SK-MEL-5 (cell line): Measurements from ENCODE around the gene GRK1. TPM values are rescaled to one million over a fixed set of nuclear protein-coding genes. Genes with fewer than 3 reads are reported as not detected.

Source experiments
- DNase-seq: peaks from one replicate; pipeline ENCODE4 v3.0.0-alpha.2; 2016; ENCODE audit warnings: low read depth, low spot score
- in situ Hi-C: cut with HindIII; loops from 2 replicates; pipeline ENCODE4 v1.10.0; 2016; ENCODE audit warnings: low sequenced_read_pairs, high pct_unique_total_duplicates, low pct_unique_long_range_greater_than_20kb
- total RNA-seq: library from RNA; depleted of rRNA; stranded (reverse); fragments of >200 nt; shearing (Covaris generic); gene quantifications from 2 replicates; pipeline ENCODE4 v1.2.3, GENCODE V29; 2014

GRK1 gene
- total RNA-seq, 1 experiment from 2014 or later, result not detected

- DNase-seq, result no peak
- in situ Hi-C loops, result no loop called here
These were observed 65.3 kb downstream of the GRK1 start for GRCh38 chr13:113732176-113732960.

- in situ Hi-C loops, result no loop called here
- no peak for DNase-seq
These were observed 66.2 kb downstream of the GRK1 start for GRCh38 chr13:113732961-113733950.

- in situ Hi-C loops, result no loop called here
- no peak for DNase-seq
These were observed 67.2 kb downstream of the GRK1 start for GRCh38 chr13:113734099-113734825.

- DNase-seq, result no peak
- in situ Hi-C loops, result no loop called here
These were observed 67.8 kb downstream of the GRK1 start for GRCh38 chr13:113734826-113735125.

- no peak for DNase-seq
- in situ Hi-C loops, result no loop called here
These were observed 68.2 kb downstream of the GRK1 start for GRCh38 chr13:113735194-113735593.

DNA sequence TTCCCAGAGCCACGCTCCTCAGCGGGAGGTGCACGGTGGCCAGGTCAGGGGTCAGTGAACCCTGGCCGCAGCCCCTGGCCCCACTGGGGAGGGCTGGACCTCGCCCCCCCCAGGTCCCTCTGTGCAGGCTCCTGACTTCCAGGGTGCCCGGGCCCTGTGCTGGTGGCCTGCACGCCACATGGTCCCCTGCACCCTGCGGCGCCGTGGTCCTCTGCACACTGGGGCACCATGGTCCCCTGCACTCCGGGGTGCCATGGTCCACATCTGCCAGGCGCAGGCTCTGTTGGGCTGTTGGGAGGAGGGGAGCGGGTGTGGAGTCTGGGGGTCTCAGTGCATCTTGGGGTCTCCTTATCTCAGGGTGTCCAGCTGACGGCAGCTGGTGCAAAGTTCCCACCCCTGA lies 68.7 kb downstream of the GRK1 start:
- in situ Hi-C loops, result no loop called here
- no peak for DNase-seq

- no peak for DNase-seq
- in situ Hi-C loops, result no loop called here
These were observed 69.3 kb downstream of the GRK1 start for GRCh38 chr13:113736258-113736731.

DNA sequence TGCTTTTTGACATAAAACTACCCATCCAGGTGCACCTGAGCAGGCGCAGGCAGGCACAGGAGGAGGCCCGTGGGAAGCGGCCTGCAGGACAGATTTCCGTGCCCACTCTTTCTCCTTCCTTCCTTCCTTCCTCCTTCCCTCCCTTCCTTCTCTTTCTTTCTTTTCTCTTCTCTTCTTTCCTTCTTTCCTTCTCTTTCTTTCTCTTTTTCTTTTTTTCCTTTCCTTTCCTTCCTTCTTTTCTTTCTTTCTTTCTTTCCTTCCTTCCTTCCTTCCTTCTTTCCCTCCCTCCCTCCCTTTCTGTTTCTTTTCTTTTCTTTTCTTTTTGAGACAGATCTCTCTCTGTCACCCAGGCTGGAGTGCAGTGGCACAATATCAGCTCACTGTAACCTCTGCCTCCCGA lies 70.8 kb downstream of the GRK1 start:
- no peak for DNase-seq
- in situ Hi-C loops, result no loop called here

DNA sequence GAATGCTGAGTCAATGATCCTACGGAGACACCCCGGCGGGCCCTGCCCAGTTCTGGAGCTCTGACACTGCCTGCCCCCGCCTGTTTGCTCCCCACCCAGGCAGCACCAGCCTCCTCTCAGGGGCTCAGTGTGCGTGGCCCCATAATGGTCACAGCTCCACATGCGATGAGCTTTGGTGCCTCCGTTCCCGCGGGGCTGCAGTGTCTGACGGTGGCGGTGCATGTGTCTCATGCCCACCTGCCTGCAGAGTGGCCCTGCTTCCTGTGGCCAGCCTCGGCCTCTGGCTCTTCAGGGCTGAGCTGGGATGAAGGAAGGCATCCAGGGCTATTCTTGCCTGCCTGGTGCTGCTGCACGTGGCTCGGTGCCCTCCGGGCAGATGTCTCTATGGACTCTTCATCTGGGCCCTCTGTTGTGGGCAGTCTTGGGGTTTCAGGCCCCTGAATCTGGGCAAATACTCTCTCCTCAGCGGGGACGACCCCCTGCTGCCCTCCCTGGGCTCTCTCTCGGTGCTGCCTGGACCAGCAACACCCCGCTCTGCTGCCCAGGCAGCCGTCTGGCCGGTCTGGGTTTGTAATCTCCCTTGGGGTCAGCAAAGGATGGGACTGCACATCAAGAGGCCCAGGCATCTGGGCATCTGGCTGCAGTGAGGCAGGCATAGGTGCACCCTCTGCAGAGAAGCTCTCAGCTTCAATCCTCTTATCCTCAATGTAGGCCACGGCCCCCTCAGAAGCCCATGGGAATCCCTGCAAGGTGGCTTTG lies 72.7 kb downstream of the GRK1 start:
- in situ Hi-C loops, result no loop called here
- DNase-seq, result no peak

- no peak for DNase-seq
- in situ Hi-C loops, result no loop called here
These were observed 73.2 kb downstream of the GRK1 start for GRCh38 chr13:113740286-113740556.

DNA sequence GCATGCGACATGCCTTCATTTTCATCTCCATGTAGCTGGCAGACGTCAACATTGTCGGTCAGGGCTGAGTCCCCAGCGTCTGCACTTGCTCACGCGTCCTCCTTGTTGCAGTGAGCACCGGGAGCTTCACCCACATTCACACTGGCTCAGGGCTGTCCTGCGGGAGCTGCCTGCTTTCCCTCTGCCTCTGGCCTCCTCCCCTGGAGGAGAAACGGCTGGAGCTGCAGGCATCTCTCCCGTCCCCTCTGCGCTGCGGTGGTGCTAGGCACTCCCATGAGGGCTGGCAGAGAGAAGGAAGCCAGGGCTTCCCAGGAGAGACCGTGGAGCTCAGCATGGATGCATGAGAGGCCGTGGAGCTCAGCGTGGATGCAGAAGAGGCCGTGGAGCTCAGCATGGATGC lies 73.6 kb downstream of the GRK1 start:
- in situ Hi-C loops, result no loop called here
- DNase-seq, result no peak

DNA sequence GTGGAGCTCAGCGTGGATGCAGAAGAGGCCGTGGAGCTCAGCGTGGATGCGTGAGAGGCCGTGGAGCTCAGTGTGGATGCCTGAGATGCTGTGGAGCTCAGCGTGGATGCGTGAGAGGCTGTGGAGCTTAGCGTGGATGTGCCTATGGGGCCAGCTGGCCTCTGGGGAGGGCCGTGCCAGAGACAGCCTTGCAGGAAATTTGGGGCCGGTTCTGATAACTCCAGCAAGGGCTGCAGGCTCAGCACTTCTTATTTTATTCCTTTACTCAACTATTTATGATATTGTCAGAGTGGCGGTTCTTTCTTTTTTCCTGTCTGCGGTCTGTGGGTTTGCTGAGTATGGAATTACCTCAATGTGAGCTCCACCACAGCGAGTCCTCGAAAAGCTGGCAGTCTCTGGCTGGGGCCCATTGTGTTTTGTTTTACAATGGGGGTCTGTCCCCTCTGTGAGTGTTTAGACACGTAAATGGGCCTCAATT lies 74.2 kb downstream of the GRK1 start:
- in situ Hi-C loops, result no loop called here
- DNase-seq, result no peak

- DNase-seq, result peak; percentile 26
- in situ Hi-C loops, result no loop called here
These were observed 75.0 kb downstream of the GRK1 start for GRCh38 chr13:113742000-113742441.

DNA sequence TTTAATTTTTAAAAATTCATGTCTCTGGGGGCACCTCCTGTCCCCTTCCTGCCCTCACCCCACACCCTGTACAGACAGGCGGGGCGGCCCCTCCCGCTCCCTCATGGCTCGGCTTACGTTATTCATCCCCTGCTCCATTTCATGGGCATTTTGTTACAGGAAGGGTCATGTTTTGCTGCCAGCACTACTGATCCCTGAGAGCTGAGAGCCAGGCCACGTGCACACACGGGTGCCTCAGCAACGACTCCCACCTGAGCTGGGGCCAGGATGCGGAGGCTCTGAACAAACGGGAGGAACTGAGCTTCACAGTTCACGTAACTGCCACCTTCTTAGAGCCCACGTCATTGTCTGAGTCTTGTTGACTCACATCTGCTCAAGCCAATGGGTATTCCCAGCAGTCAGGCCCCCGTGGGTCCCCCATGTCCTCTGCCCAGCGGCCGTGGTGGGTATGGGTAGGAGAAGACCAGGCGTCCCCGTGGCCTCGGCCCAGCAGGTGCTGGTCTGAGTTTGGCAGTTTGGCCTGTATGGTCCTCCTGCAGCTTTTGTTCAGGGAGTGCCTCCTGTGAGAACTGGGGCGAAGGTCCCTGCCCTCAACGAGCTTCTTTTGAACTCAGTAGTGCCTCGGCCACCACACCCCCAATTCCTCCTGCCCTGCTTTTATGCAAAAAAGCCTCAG lies 75.6 kb downstream of the GRK1 start:
- DNase-seq, result no peak
- in situ Hi-C loops, result no loop called here

- in situ Hi-C loops, result no loop called here
- DNase-seq, result no peak
These were observed 76.6 kb downstream of the GRK1 start for GRCh38 chr13:113743366-113744195.
